Adrenal gland (tissue), 12 donors: Measurements from ENCODE around the gene PELO. TPM values are rescaled to one million over a fixed set of nuclear protein-coding genes. Genes with fewer than 3 reads are reported as not detected.

Experiments used
- DNase-seq, 7 donors: peaks; one replicate each; pipeline ENCODE4 v3.0.0-alpha.2; 2019 to 2020
- H3K27ac ChIP-seq, 5 donors: fragments of 200-600 bp; sonication (generic) in 4 of 5; 1 replicate in 3 of 5; 2 replicates in 2 of 5; pipeline versions ENCODE4 v1.5.1 to v1.8.0; 2016 to 2020; ENCODE audit warnings: mild to moderate bottlenecking in 1 of 5
- H3K27me3 ChIP-seq: fragments of 200-600 bp; 2 replicates; pipeline ENCODE4 v1.8.0; 2021
- H3K36me3 ChIP-seq, 2 donors: fragments of 200-600 bp; replicated peaks in 1 of 2; 1 replicate in 1 of 2; 2 replicates in 1 of 2; pipeline versions ENCODE4 v1.5.1 to v1.8.0; 2018 to 2022
- H3K4me1 ChIP-seq, 2 donors: fragments of 200-600 bp; replicated peaks in 1 of 2; 1 replicate in 1 of 2; 2 replicates in 1 of 2; pipeline versions ENCODE4 v1.5.1 to v1.8.0; 2018 to 2021
- H3K4me3 ChIP-seq, 4 donors: fragments of 200-600 bp; sonication (generic) in 3 of 4; one replicate each; pipeline ENCODE4 v1.5.1; 2016 to 2018
- H3K9me3 ChIP-seq, 3 donors: fragments of 200-600 bp; sonication (generic) in 1 of 3; replicated peaks in 1 of 3; 1 replicate in 2 of 3; 2 replicates in 1 of 3; pipeline versions ENCODE4 v1.5.1 to v1.8.0; 2016 to 2021
- POLR2A ChIP-seq, 2 donors: fragments of 450-650 bp; IDR thresholded peaks; one replicate each; pipeline ENCODE4 v1.6.1; 2017; ENCODE audit warnings: antibody characterized with exemption in 2 of 2, mild to moderate bottlenecking in 2 of 2, moderate library complexity in 1 of 2
- WGBS, 4 donors: extraction: QIAGEN DNeasy Blood & Tissue Kit in 2 of 4; methylation state at CpG; one replicate each; pipeline versions ENCODE4 v1.1.5 to v1.1.7; 2013 to 2017; 5-methylcytosine and 5-hydroxymethylcytosine counted together
- intact Hi-C, 2 donors: fragments of 100-400 bp; cut with DNase I; formaldehyde crosslinking; loops; one replicate each; pipeline versions ENCODE4 v1.14.1 to v1.15.0; 2022 to 2023
- polyA plus RNA-seq, 3 donors: library from polyadenylated mRNA; stranded (reverse); fragments of 200-250 nt in 2 of 3; fragments of 350-450 nt in 1 of 3; fragmentation: Illumina TruSeq in 1 of 3; extraction: RNeasy Lipid Tissue Mini Kit (QIAGEN cat#74804) in 1 of 3; gene quantifications; one replicate each; pipeline ENCODE4 v1.2.3, GENCODE V29; 2013 to 2014
- total RNA-seq, 9 donors: library from RNA; depleted of rRNA in 4 of 9; stranded (reverse); fragments of >200 nt in 4 of 9; fragments of 120-200 nt in 1 of 9; fragmentation: NEBNext Ultra II Directional in 1 of 9; extraction: Animal tissue kit (Norgen Biotek cat#: 25700) in 1 of 9; gene quantifications; one replicate each; pipeline versions ENCODE4 v1.1.0 to v1.2.4, GENCODE V29; 2013 to 2023
- TF ChIP-seq, protein P1 (sequence below), 6 experiments: fragments of 450-650 bp in 4 of 6; fragments of 200-600 bp in 2 of 6; sonication (generic) in 1 of 6; IDR thresholded peaks; 1 replicate in 5 of 6; 2 replicates in 1 of 6; pipeline versions ENCODE4 v1.5.1 to v1.8.0; 2016 to 2021; ENCODE audit warnings: antibody characterized with exemption in 6 of 6, mild to moderate bottlenecking in 2 of 6, moderate library complexity in 1 of 6
- donor health status: healthy with polysubstance abuse.
- donor health status: Bipolar disorder and iron deficiency.
- donor health status: DM: yes; HTN: yes; CAD: no.
- donor health status: DM: no; HTN: no; CAD: no.
- donor health status: DM: no; HTN: no; CAD: no.
- donor health status: DM: yes; HTN: yes; CAD: no.

The PELO gene
- total and polyA plus RNA-seq, 12 donors = 17.8 to 147 (median 68.7) TPM

DNA sequence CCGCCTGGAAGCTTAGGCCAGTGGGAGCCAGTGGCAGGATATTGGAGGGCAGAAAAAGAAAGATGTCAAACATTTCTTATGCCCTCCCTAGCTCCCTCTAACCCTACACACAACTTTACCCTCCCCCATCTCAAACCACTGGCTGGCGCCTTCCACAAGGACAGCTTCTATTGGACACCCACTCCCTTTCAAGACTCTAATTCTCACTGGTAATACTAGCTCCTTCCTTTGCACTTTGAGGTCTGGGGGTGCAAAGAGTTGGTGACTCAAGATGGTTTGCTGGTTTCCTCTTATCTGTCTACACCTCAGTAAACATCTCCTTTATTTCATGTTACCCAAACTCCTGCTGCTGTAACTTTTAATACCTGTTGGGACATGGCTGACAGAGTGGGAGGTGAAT lies 11.6 kb upstream of the PELO start:
- intact Hi-C loops = no loop called here

DNA sequence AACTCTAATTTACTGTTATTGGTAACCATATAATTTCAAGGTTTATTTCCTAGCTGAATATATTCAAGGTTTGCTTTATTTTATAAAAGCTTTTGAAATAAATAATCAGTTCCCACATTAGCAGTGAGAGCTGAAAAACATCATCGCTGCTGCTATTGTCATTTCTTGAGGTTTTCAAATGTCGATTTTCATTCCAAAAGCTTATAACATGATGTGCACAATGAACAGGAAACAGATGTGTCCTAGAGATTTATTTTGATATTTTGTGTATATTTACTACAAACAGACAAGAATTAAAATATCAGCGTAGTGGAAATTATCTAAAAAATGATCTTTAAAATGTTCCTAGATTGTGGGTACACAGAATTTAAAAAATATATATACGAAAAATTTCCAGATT lies 10.5 kb upstream of the PELO start:
- intact Hi-C loops = no loop called here
- 75 to 88% (median 82%) methylated on average over 4 of the region's 4 CpGs for WGBS, 4 donors

More for the DNA sequence above, 11.6 kb upstream of the PELO start:
- no peaks in the 10 kb centered on the region for H3K9me3 ChIP-seq
- H3K36me3 ChIP-seq = no peaks in the 10 kb centered on the region
- DNase-seq = no peak
- no peak overlapping the region for H3K27ac ChIP-seq
- peaks cover 0 to 35% of the 10 kb centered on the region in 2 donors for H3K4me1 ChIP-seq
- WGBS, 4 donors = 84 to 96% (median 94%) methylated on average over 2 of the region's 2 CpGs
- no peaks in the 10 kb centered on the region for H3K27me3 ChIP-seq
- TF ChIP-seq, protein P1, sequence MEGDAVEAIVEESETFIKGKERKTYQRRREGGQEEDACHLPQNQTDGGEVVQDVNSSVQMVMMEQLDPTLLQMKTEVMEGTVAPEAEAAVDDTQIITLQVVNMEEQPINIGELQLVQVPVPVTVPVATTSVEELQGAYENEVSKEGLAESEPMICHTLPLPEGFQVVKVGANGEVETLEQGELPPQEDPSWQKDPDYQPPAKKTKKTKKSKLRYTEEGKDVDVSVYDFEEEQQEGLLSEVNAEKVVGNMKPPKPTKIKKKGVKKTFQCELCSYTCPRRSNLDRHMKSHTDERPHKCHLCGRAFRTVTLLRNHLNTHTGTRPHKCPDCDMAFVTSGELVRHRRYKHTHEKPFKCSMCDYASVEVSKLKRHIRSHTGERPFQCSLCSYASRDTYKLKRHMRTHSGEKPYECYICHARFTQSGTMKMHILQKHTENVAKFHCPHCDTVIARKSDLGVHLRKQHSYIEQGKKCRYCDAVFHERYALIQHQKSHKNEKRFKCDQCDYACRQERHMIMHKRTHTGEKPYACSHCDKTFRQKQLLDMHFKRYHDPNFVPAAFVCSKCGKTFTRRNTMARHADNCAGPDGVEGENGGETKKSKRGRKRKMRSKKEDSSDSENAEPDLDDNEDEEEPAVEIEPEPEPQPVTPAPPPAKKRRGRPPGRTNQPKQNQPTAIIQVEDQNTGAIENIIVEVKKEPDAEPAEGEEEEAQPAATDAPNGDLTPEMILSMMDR (IDR thresholded peaks at IDR 0.05) = no peak
- TF ChIP-seq POLR2A (IDR thresholded peaks at IDR 0.05) = no peak
- no peak overlapping the region for H3K4me3 ChIP-seq

DNA sequence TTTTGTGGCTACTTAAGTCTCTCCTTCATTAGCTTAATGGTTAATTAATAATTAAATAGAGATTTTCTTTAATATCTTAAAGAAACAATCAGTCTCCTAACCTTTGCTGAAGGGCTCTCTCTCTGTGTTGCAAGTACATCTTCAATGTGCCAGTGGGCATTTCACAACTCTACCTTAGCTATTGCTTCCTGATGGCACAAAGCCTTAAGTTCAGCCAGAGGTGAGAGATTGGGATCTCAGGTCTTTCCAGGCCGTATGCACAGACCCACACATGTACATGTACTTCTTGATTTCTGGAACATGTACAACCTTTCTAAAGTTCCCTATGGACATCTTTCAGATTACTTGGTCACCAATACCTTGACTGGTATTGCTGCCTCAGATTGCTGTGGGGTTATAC lies 8.9 kb upstream of the PELO start:
- Histone ChIP-seq H3K27me3 (no peaks in the 10 kb centered on the region), H3K4me1 (peaks cover 0 to 14% of the 10 kb centered on the region in 2 donors), H3K27ac (no peak overlapping the region), H3K4me3 (no peak overlapping the region), H3K9me3 (no peaks in the 10 kb centered on the region), H3K36me3 (no peaks in the 10 kb centered on the region)
- TF ChIP-seq, protein P1 (IDR thresholded peaks at IDR 0.05) = no peak
- TF ChIP-seq POLR2A (IDR thresholded peaks at IDR 0.05) = no peak
- DNase-seq = no peak
- 82 to 95% (median 90%) methylated on average over 1 of the region's 1 CpG for WGBS, 4 donors
- intact Hi-C loops = no loop called here

More for the DNA sequence above, 10.5 kb upstream of the PELO start:
- peaks cover 0 to 24% of the 10 kb centered on the region in 2 donors for H3K4me1 ChIP-seq
- H3K27me3 ChIP-seq = no peaks in the 10 kb centered on the region
- no peak for DNase-seq
- no peak overlapping the region for H3K4me3 ChIP-seq
- TF ChIP-seq POLR2A (IDR thresholded peaks at IDR 0.05) = no peak
- TF ChIP-seq, protein P1 (IDR thresholded peaks at IDR 0.05) = no peak
- no peaks in the 10 kb centered on the region for H3K9me3 ChIP-seq
- no peak overlapping the region for H3K27ac ChIP-seq
- H3K36me3 ChIP-seq = no peaks in the 10 kb centered on the region

DNA sequence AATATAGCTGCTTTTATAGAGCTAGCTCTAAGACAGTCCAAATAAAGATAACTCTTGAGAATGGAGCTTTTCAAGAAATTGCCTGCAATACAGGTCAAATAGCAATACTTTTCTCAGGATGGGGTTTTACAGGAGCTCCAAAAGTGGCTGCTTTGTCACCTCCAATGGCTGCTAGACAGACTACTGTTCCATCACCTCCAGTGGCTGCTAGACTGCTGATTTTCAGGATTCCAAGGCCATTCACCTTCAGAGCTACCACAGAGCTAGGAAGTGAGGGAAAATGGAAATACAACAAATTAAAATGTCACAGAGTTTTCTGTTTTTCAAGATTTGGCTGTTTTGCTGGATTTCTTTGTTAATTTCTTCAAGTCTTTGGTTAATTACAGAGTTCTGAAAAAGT lies 8.5 kb upstream of the PELO start:
- Histone ChIP-seq H3K4me1 (peaks cover 0 to 9% of the 10 kb centered on the region in 2 donors), H3K27me3 (no peaks in the 10 kb centered on the region), H3K9me3 (no peaks in the 10 kb centered on the region), H3K36me3 (no peaks in the 10 kb centered on the region), H3K27ac (no peak overlapping the region), H3K4me3 (no peak overlapping the region)
- DNase-seq = no peak
- TF ChIP-seq, protein P1 (IDR thresholded peaks at IDR 0.05) = no peak
- no peak for TF ChIP-seq POLR2A (IDR thresholded peaks at IDR 0.05)
- intact Hi-C loops = no loop called here
